Measurements from ENCODE around the gene SVOP.

The SVOP gene

GRCh38 chr12:108977360-108977759 is 43.5 kb downstream of the SVOP start:
- no peak for DNase-seq (ENCODE audit: low read depth in 2 of 2)

GRCh38 chr12:108975024-108975593 is 45.8 kb downstream of the SVOP start:
- DNase-seq (ENCODE audit: low read depth in 2 of 2) = no peak

- no peak for DNase-seq (ENCODE audit: low read depth in 2 of 2)
Measured at GRCh38 chr12:108973629-108974152, 47.2 kb downstream of the SVOP start.

GRCh38 chr12:108972358-108972757 is 48.5 kb downstream of the SVOP start:
- DNase-seq (ENCODE audit: low read depth in 2 of 2) = no peak

GRCh38 chr12:108969622-108970021 is 51.2 kb downstream of the SVOP start:
- DNase-seq (ENCODE audit: low read depth in 2 of 2) = no peak

GRCh38 chr12:108967869-108968540 is 52.9 kb downstream of the SVOP start:
- DNase-seq (ENCODE audit: low read depth in 2 of 2) = no peak

GRCh38 chr12:108966378-108967151 is 54.3 kb downstream of the SVOP start:
- no peak for DNase-seq (ENCODE audit: low read depth in 2 of 2)

- no peak for DNase-seq (ENCODE audit: low read depth in 2 of 2)
Measured at GRCh38 chr12:108965886-108966285, 55.0 kb downstream of the SVOP start.

- DNase-seq (ENCODE audit: low read depth in 2 of 2) = no peak
Measured at GRCh38 chr12:108964371-108965352, 56.2 kb downstream of the SVOP start.

- DNase-seq (ENCODE audit: low read depth in 2 of 2) = no peak
Measured at GRCh38 chr12:108962256-108962655, 58.6 kb downstream of the SVOP start.

GRCh38 chr12:108959748-108960655 is 60.9 kb downstream of the SVOP start:
- no peak for DNase-seq (ENCODE audit: low read depth in 2 of 2)

- no peak for DNase-seq (ENCODE audit: low read depth in 2 of 2)
Measured at GRCh38 chr12:108955225-108955835, 65.5 kb downstream of the SVOP start.

- DNase-seq (ENCODE audit: low read depth in 2 of 2) = peak; percentile 50 to 59
Measured at GRCh38 chr12:108950991-108951739, 69.7 kb downstream of the SVOP start.

- DNase-seq (ENCODE audit: low read depth in 2 of 2) = no peak
Measured at GRCh38 chr12:108949976-108950375, 70.9 kb downstream of the SVOP start.

- DNase-seq (ENCODE audit: low read depth in 2 of 2) = no peak
Measured at GRCh38 chr12:108948367-108948766, 72.5 kb downstream of the SVOP start.

- DNase-seq (ENCODE audit: low read depth in 2 of 2) = no peak
Measured at GRCh38 chr12:108947097-108947496, 73.8 kb downstream of the SVOP start.

GRCh38 chr12:108940138-108940537 is 80.7 kb downstream of the SVOP start:
- DNase-seq (ENCODE audit: low read depth in 2 of 2) = no peak

GRCh38 chr12:108939594-108939993 is 81.3 kb downstream of the SVOP start:
- DNase-seq (ENCODE audit: low read depth in 2 of 2) = no peak

GRCh38 chr12:108938247-108938924 is 82.5 kb downstream of the SVOP start:
- no peak for DNase-seq (ENCODE audit: low read depth in 2 of 2)

All from activated CD4-positive, alpha-beta T cell treated with anti-CD3 and anti-CD28 coated beads for 24 hours (primary cell).